Activated CD4-positive, alpha-beta T cell treated with anti-CD3 and anti-CD28 coated beads, Interleukin-2, amount 10 ng/mL, durations not matched to agents 24 days and 14 days (primary cell): ENCODE data around the gene GCLM. TPM values are rescaled to one million over a fixed set of nuclear protein-coding genes. Genes with fewer than 3 reads are reported as not detected.

ENCODE experiments used
- total RNA-seq: library from RNA; stranded (reverse); gene quantifications from 2 replicates; pipeline ENCODE4 v1.2.3, GENCODE V29; 2022

Gene GCLM
- total RNA-seq, 1 donor from 2014 or later = 20.9 TPM

Other genes starting within 250 kb of the GCLM start
- gene BCAR3, start 227.6 kb downstream of the GCLM start, total RNA-seq = 0.45 and 0.61 TPM in 2 replicates
- 85.4 and 89.9 TPM in 2 replicates for gene DNTTIP2, start 30.2 kb downstream of the GCLM start, total RNA-seq
- 0.12 TPM in 1 of 2 replicates, not detected in the other for gene ABCA4, start 211.7 kb upstream of the GCLM start, total RNA-seq